HUES6 (cell line): ENCODE measurements around the gene OR52K1.
"Not testable (repeated sequence)": the region's sequence is repeated elsewhere in the genome, so short reads cannot be mapped to it uniquely, and the experiment has no call there.

Experiments
- H3K27ac ChIP-seq: 2 replicates; pipeline ENCODE4 v1.7.0; 2013; ENCODE audit warnings: low read depth, mild to moderate bottlenecking, low read length, inconsistent platforms
- H3K27me3 ChIP-seq: 2 replicates; pipeline ENCODE4 v1.6.1; 2013; ENCODE audit warnings: low read length; ENCODE audit not compliant: control insufficient read depth, insufficient read depth
- H3K36me3 ChIP-seq: 2 replicates; pipeline ENCODE4 v1.6.1; 2013; ENCODE audit warnings: low read length; ENCODE audit not compliant: control insufficient read depth, insufficient read depth
- H3K4me1 ChIP-seq: 2 replicates; pipeline ENCODE4 v1.6.1; 2013; ENCODE audit warnings: low read length; ENCODE audit not compliant: control insufficient read depth, insufficient read depth
- H3K4me3 ChIP-seq: 2 replicates; pipeline ENCODE4 v1.5.1; 2013; ENCODE audit warnings: low read depth, low read length
- H3K9ac ChIP-seq: one replicate; pipeline ENCODE4 v1.6.1; 2013; ENCODE audit warnings: mild to moderate bottlenecking, low read length
- H3K9me3 ChIP-seq: 2 replicates; pipeline ENCODE4 v1.6.1; 2013; ENCODE audit warnings: low read depth, low read length; ENCODE audit not compliant: control insufficient read depth, insufficient read depth

OR52K1 gene

GRCh38 chr11:4523666-4524065, 41.2 kb downstream of the OR52K1 start:
- no peak overlapping the region for H3K4me3 ChIP-seq
- H3K36me3 ChIP-seq = no peaks in the 10 kb centered on the region
- H3K27ac ChIP-seq = no peak overlapping the region
- H3K27me3 ChIP-seq = no peaks in the 10 kb centered on the region; the same call in 1 of the 2 replicates
- H3K9ac ChIP-seq = no peak overlapping the region
- peaks cover 3% of the 10 kb centered on the region; the same call in 1 of the 2 replicates for H3K4me1 ChIP-seq
- no peaks in the 10 kb centered on the region for H3K9me3 ChIP-seq

GRCh38 chr11:4527926-4528325, 45.5 kb downstream of the OR52K1 start:
- H3K4me1 ChIP-seq = no peaks in the 10 kb centered on the region
- H3K27me3 ChIP-seq = no peaks in the 10 kb centered on the region; the same call in 1 of the 2 replicates
- peaks cover 2% of the 10 kb centered on the region; the same call in 1 of the 2 replicates for H3K9me3 ChIP-seq
- no peaks in the 10 kb centered on the region for H3K36me3 ChIP-seq
- H3K9ac ChIP-seq = no peak overlapping the region
- no peak overlapping the region for H3K27ac ChIP-seq
- no peak overlapping the region for H3K4me3 ChIP-seq

GRCh38 chr11:4531686-4532085, 49.2 kb downstream of the OR52K1 start:
- H3K9ac ChIP-seq, H3K36me3 ChIP-seq, H3K9me3 ChIP-seq, H3K4me1 ChIP-seq, H3K4me3 ChIP-seq, H3K27ac ChIP-seq, H3K27me3 ChIP-seq: not testable (repeated sequence)

- peaks cover 4% of the 10 kb centered on the region; the same call in 1 of the 2 replicates for H3K27me3 ChIP-seq
- H3K9ac ChIP-seq = no peak overlapping the region
- H3K36me3 ChIP-seq = no peaks in the 10 kb centered on the region
- H3K9me3 ChIP-seq = no peaks in the 10 kb centered on the region
- no peak overlapping the region for H3K27ac ChIP-seq
- no peak overlapping the region for H3K4me3 ChIP-seq
- H3K4me1 ChIP-seq = no peaks in the 10 kb centered on the region
Measured at GRCh38 chr11:4539603-4540219, 57.3 kb downstream of the OR52K1 start.

- H3K9ac ChIP-seq = no peak overlapping the region
- H3K4me1 ChIP-seq = no peaks in the 10 kb centered on the region
- no peak overlapping the region for H3K27ac ChIP-seq
- H3K36me3 ChIP-seq = no peaks in the 10 kb centered on the region
- no peaks in the 10 kb centered on the region for H3K9me3 ChIP-seq
- peaks cover 4% of the 10 kb centered on the region; the same call in 1 of the 2 replicates for H3K27me3 ChIP-seq
- H3K4me3 ChIP-seq = no peak overlapping the region
Measured at GRCh38 chr11:4541071-4541470, 58.6 kb downstream of the OR52K1 start.
